Activated CD4-positive, alpha-beta T cell treated with anti-CD3 and anti-CD28 coated beads, Interleukin-10, Interleukin-2, amounts not matched to agents 100 ng/mL and 50 ng/mL, durations not matched to agents 16 hours and 8 hours (primary cell): ENCODE data around the gene TUT4.

Experiments used
- DNase-seq: peaks from one replicate; pipeline ENCODE4 v3.0.0-alpha.2; 2020

Gene TUT4

DNA sequence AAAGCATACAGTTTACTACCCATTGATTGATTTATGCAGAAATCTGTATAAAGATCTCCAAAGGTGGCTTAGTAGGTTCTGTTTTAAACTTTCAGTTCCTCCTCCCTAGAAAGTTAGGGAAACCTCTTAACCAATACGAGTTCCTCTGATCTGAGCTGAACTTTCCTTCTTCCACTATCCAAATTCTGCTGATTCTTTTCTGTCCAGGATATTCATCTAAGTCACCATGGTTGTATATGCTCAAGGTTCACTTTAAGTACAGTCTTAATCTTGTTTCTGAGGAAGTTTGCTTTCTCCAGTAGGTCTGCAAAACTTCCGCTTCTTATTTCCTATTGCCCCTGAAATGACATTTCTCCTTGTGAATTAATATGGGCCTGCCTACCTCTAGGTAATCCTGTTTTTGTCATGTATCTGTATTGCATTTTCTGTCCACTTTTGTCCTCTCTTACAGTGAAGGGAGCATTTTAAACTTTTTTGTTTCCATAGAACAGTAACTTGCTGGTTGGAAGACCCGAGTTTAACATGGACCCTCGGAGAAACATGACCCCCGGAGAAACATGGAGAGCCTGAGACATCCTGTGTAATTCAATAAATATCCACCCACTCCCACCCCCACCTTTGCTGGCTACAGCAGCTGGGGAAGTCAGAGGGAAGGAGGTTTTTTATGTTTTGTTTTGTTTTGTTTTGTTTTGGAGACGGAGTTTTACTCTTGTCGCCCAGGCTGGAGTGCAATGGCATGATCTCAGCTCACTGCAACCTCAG lies 16.7 kb upstream of the TUT4 start:
- DNase-seq: no peak

- DNase-seq: no peak
Observed at GRCh38 chr1:52567943-52568342, 15.1 kb upstream of the TUT4 start.

DNA sequence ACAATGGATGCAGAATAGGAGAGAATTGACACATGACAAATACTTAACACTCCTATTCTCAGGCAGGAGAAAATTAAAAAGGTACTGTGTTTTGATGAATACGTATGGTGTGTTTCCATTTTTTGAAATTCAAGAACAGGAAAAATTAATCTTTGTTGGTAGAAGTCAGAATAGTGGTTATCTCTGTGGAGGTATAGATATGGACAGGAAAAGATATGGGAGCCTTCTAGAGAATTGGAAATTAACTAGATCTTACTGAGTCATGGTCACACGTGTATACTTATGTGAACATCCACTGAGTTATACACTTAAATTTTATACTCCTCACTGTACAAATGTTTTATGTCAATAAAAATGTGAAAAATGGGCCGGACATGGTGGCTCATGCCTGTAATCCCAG lies 9.9 kb upstream of the TUT4 start:
- DNase-seq: no peak

GRCh38 chr1:52559875-52560274 lies 7.0 kb upstream of the TUT4 start:
- DNase-seq: no peak

DNA sequence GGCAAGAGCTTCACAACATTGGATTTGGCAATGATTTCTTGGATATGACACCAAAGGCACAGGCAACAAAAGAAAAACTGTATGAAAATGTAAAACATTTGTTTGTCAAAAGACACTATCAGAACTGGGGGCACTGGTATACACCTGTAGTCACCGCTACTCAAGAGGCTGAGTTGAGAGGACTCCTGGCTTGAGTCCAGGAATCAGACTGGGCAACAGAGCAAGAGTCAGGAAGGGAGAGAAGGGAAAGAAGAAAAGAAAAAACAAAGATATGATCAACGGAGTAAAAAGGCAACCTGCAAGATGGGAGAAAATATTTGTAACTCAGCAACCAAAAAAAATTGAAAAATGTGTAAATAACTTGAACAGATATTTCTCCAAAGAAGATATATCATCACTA lies 6.0 kb upstream of the TUT4 start:
- no peak for DNase-seq

- no peak for DNase-seq
Observed at GRCh38 chr1:52556641-52557360, 3.9 kb upstream of the TUT4 start.

DNA sequence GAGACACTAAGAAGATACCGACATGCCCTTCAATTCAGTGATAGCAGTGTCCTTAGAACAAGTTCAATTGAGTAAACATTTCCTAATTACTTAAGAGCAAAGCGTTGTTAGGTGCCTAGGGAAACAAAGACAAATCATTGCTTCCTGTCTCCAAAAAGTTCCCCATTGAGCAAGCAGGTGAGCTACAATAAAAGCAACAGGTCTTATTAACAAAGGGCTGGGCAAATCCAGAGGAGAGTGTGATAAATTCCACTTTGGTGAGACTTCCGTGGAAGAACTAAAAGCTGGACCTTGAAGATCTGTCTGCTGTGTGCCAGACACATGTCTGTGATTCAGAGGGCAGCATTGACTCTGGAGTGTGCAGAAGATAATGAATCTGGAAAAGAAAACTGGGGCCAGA lies 1.9 kb upstream of the TUT4 start:
- DNase-seq: no peak

- DNase-seq: no peak
Observed at GRCh38 chr1:52554267-52554640, 1.4 kb upstream of the TUT4 start.

- peak; percentile 89 for DNase-seq
Observed at GRCh38 chr1:52553362-52554266, 722 bp upstream of the TUT4 start.

DNA sequence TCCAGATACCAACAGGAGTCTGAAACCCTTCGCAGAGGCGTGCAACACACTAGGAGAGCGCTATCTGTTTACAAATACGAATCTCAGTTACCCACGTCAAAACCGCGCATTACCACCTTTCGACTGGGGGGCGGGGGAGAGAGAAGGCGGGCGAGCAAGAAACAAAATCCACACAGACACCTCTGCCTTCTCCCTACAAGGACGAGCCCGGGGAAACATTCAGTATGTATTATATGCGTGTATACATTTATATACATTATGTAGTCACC lies 722 bp downstream of the TUT4 start:
- DNase-seq: peak; percentile 79

- peak; percentile 42 for DNase-seq
Observed at GRCh38 chr1:52551507-52552235, 1.2 kb downstream of the TUT4 start.

GRCh38 chr1:52550447-52550846 lies 2.4 kb downstream of the TUT4 start:
- no peak for DNase-seq

GRCh38 chr1:52549267-52549666 lies 3.6 kb downstream of the TUT4 start:
- DNase-seq: no peak

DNA sequence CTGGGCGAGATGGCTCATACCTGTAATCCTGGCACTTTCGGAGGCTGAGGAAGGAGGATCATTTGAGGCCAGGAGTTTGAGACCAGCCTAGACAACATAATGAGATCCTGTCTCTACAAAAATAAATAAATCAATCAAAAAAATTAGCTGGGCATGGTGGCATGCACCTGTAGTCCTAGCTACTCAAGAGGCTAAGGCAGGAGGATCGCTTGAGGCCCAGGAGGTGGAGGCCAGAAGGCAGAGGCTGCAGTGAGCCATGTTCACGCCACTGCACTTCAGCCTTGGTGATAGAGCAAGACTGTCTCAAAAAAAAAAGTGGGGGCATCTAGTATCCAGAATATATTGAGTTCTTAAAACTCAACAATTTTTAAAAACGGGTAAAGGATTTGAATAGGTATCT lies 6.0 kb downstream of the TUT4 start:
- no peak for DNase-seq

GRCh38 chr1:52544665-52545525 lies 8.0 kb downstream of the TUT4 start:
- no peak for DNase-seq

DNA sequence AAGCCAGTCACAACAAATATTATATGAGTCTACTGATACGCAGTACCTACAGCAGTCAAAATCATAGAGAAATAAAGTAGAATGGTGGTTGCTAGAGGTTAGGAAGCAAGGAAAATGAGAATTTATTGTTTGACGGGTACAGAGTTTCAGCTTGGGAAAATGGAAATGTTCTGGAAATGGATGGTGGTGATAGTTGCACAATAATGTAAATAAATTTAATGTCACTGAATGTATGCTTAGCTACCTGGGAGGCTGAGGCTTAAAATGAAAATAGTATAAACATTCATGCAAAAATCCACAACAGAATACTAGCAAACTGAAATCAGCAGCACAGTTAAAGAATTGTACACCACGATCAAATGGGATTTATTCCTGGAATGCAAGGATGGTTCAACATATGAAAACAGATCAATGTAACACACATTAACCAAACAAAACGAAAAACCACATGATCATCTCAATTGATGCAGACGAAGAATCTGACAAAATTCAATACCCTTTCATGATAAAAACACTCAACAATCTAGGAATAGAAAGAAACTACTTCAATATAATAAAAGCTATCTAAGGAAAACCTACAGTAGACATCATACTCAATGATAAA lies 10.7 kb downstream of the TUT4 start:
- no peak for DNase-seq

DNA sequence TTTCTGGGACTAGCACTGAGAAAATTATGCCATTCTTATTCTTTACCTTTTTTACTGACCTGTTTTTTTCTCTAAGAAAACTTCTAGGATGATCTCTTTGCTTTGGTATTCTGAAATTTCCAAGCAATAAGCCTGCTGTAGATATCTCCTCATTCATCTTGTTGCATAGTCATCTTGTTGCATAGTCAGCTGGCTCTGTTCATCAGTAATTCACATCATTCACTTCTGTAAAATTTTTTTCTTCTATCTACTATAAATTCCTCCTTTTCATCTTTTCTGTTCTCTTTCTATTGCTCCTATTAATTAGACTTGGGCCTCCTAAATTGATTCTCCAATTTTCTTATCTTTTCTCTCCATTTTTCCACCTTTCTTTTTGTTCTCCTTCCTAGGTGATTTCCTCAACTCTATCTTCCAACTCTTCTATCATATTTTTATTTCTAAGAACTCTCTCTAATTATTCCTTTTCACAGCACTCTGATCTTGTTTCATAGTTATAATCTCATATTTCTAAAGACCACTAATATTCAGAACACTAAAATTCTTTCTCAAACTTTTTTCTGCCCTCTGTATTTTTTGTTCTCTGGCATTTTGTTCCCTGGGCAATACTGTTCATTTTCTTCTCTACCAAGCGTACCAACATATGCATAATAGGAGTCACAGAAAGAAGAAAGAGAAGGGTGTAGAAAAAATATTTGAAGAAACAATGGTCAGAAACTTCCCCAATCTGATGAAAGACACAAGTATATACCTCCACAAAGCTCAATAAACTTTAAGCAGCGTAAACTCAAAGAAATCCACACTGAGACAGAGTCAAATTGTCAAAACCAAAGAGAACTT lies 17.7 kb downstream of the TUT4 start:
- DNase-seq: no peak

GRCh38 chr1:52533713-52534112 lies 19.2 kb downstream of the TUT4 start:
- DNase-seq: no peak

DNA sequence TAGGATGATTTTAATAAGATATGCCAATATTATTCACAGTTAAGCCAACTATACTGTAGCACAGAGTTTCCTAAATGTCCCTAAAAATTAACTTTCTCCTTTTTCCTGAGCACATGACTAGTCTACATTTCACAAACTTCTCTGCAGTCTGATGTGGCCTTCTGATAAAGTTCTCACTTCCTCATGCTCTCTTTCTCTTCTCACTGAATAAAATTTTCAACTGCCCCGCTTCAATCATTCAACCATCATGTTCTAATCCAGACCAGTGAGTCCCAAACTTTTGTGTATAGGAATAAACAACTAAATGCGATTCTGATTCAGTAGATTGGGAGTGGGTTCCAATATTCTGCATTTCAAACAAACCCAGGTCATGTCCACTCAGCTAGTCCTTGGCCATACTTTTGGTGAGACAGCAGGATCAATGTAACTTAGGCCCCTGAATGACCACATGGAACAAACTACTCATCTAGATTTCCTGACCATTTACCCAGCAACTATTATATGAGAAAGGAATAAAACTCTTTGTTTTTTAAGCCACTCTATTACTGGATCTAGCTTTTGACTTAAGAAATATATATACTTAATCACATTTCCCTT lies 20.1 kb downstream of the TUT4 start:
- no peak for DNase-seq

DNA sequence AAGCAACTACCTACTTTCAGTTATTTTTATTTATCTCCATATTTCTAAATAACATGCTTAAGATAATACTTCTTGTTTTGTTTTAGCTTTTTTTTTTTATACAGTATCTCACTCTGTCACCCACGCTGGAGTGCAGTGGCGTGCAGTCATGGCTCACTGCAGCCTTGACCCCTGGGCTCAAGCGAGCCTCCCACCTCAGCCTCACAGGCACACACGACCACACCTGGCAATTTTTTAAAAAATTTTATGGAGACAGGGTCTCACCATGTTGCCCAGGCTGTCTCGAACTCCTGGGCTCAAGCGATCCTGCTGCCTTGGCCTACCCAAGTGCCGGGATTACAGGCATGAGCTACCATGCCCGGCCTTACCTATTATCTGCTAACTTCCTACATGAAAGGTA lies 20.6 kb downstream of the TUT4 start:
- no peak for DNase-seq
